HCT116 (cell line): Measurements from ENCODE around the gene FCRL5. TPM values are rescaled to one million over a fixed set of nuclear protein-coding genes. Genes with fewer than 3 reads are reported as not detected.

Source experiments
- ATAC-seq: fragments of 200-7000 bp; cut with Tn5 transposase; 2 replicates; pipeline ENCODE4 v1.9.1; 2020; ENCODE audit warnings: mild to moderate bottlenecking, moderate library complexity
- BruUV-seq: library from RNA; stranded (reverse); fragments of 400-500 nt; replicated peaks from 2 replicates; lab custom pipeline; 2021; lab: Mats Ljungman, UMichigan
- CTCF ChIA-PET: fragments of 300-600 bp; sonication (Branson Sonifier 250); formaldehyde crosslinking; loops from one replicate; lab custom pipeline; 2021; ENCODE audit warnings: antibody characterized with exemption; lab: Charles Lee
- POLR2A ChIA-PET: fragments of 300-600, 350-600 bp; sonication (Branson Sonifier 250); formaldehyde crosslinking; loops from one replicate; lab custom pipeline; 2021; ENCODE audit warnings: antibody characterized with exemption; lab: Charles Lee
- RAD21 ChIA-PET, 2 experiments: fragments of 300-600 bp; sonication (Branson Sonifier 250); formaldehyde crosslinking; loops; one replicate each; lab custom pipeline; 2023; ENCODE audit warnings: low total read pairs in 2 of 2; ENCODE audit not compliant: uncharacterized antibody in 2 of 2, unreplicated experiment in 2 of 2, low non-redundant PET in 1 of 2; lab: Charles Lee
- DNase-seq: peaks from one replicate; pipeline ENCODE4 v3.0.0-alpha.2; 2010; ENCODE audit warnings: low read depth, low spot score
- H2AFZ ChIP-seq: fragments of 200-600 bp; shearing (Covaris generic), sonication (generic); 2 replicates; pipeline ENCODE4 v1.6.1; 2017; ENCODE audit warnings: low read depth, mixed run types, mixed read lengths, antibody characterized with exemption, low read length; ENCODE audit not compliant: poor library complexity, severe bottlenecking
- H3K27ac ChIP-seq: 2 replicates; pipeline ENCODE4 v1.5.1; 2012; ENCODE audit warnings: low read depth, low read length
- H3K27me3 ChIP-seq: fragments of 200-600 bp; sonication (generic); 2 replicates; pipeline ENCODE4 v1.6.1; 2016; ENCODE audit warnings: mixed run types, low read length, mixed read lengths; ENCODE audit not compliant: insufficient read depth
- H3K36me3 ChIP-seq, 2 experiments: fragments of 200-500 bp in 1 of 2; fragments of 200-600 bp in 1 of 2; sonication (Bioruptor generic) in 1 of 2; sonication (generic) in 1 of 2; 2 replicates each; pipeline versions ENCODE4 v1.5.1 to v1.6.1; 2014 to 2016; ENCODE audit warnings: low read length in 2 of 2, inconsistent platforms in 1 of 2, mixed read lengths in 1 of 2, mixed run types in 1 of 2; ENCODE audit not compliant: insufficient read depth in 2 of 2, control insufficient read depth in 1 of 2
- H3K4me1 ChIP-seq, 2 experiments: fragments of 200-600 bp in 1 of 2; sonication (generic) in 1 of 2; 2 replicates each; pipeline versions ENCODE4 v1.5.1 to v1.6.1; 2012 to 2017; ENCODE audit warnings: low read length in 2 of 2, inconsistent platforms in 1 of 2, mild to moderate bottlenecking in 1 of 2, mixed read lengths in 1 of 2, mixed run types in 1 of 2, moderate library complexity in 1 of 2; ENCODE audit not compliant: insufficient read depth in 2 of 2, control insufficient read depth in 1 of 2
- H3K4me2 ChIP-seq: fragments of 200-600 bp; sonication (generic); 2 replicates; pipeline ENCODE4 v1.6.1; 2017; ENCODE audit warnings: mixed run types, low read length, mixed read lengths
- H3K4me3 ChIP-seq, 2 experiments: fragments of 200-600 bp in 1 of 2; sonication (generic) in 1 of 2; replicated peaks in 1 of 2; 2 replicates each; pipeline ENCODE4 v1.5.1; 2011 to 2016; ENCODE audit warnings: low read length in 2 of 2, control low read depth in 1 of 2, low read depth in 1 of 2, mild to moderate bottlenecking in 1 of 2, mixed read lengths in 1 of 2, mixed run types in 1 of 2
- H3K79me2 ChIP-seq: fragments of 200-600 bp; sonication (generic); 2 replicates; pipeline ENCODE4 v1.6.1; 2017; ENCODE audit warnings: mild to moderate bottlenecking, mixed run types, low read length, moderate library complexity, mixed read lengths; ENCODE audit not compliant: insufficient read depth
- H3K9ac ChIP-seq: fragments of 200-600 bp; sonication (generic); 2 replicates; pipeline ENCODE4 v1.6.1; 2016; ENCODE audit warnings: low read length, mixed read lengths
- H3K9me2 ChIP-seq: fragments of 200-600 bp; sonication (generic), shearing (Covaris generic); 2 replicates; pipeline ENCODE4 v1.6.1; 2017; ENCODE audit warnings: mixed run types, mild to moderate bottlenecking, moderate library complexity; ENCODE audit not compliant: insufficient read depth
- H3K9me3 ChIP-seq, 2 experiments: fragments of 200-500 bp in 1 of 2; fragments of 200-600 bp in 1 of 2; sonication (Bioruptor generic) in 1 of 2; sonication (generic) in 1 of 2; 2 replicates each; pipeline ENCODE4 v1.6.1; 2014 to 2017; ENCODE audit warnings: low read length in 2 of 2, mixed read lengths in 2 of 2, inconsistent platforms in 1 of 2, low read depth in 1 of 2, mild to moderate bottlenecking in 1 of 2, mixed run types in 1 of 2, moderate library complexity in 1 of 2; ENCODE audit not compliant: control insufficient read depth in 1 of 2, insufficient read depth in 1 of 2
- H4K20me1 ChIP-seq: fragments of 200-600 bp; sonication (generic), shearing (Covaris generic); 2 replicates; pipeline ENCODE4 v1.6.1; 2017; ENCODE audit warnings: mixed run types, mild to moderate bottlenecking, moderate library complexity; ENCODE audit not compliant: insufficient read depth
- CEBPB ChIP-seq: IDR thresholded peaks from 2 replicates; pipeline ENCODE4 v1.6.1; 2012; ENCODE audit warnings: low read depth
- ELF1 ChIP-seq: IDR thresholded peaks from 2 replicates; pipeline ENCODE4 v1.6.1; 2012; ENCODE audit warnings: low read depth, borderline replicate concordance
- EZH2phosphoT487 ChIP-seq: fragments of 200-600 bp; IDR thresholded peaks from 2 replicates; pipeline ENCODE4 v1.6.1; 2018; ENCODE audit warnings: antibody characterized with exemption, borderline replicate concordance
- TCF7L2 ChIP-seq: IDR thresholded peaks from 2 replicates; pipeline ENCODE4 v1.7.0; 2011; ENCODE audit warnings: borderline replicate concordance, inconsistent platforms; ENCODE audit not compliant: insufficient read depth, insufficient read length; ENCODE audit errors: extremely low read depth
- ZNF274 ChIP-seq: fragments of 200-500 bp; sonication (Bioruptor generic); IDR thresholded peaks from 2 replicates; pipeline ENCODE4 v1.6.1; 2014; ENCODE audit warnings: mild to moderate bottlenecking, low read depth, low read length, inconsistent platforms
- intact Hi-C: fragments of 100-400 bp; cut with micrococcal nuclease; formaldehyde crosslinking; loops from 2 replicates; pipeline ENCODE4 v1.10.0; 2022
- total RNA-seq: library from RNA; stranded (reverse); gene quantifications from one replicate; pipeline ENCODE4 v1.2.1, GENCODE V29; 2021; ENCODE audit not compliant: unreplicated experiment
- TF ChIP-seq, protein P1 (sequence below), 3 experiments: fragments of 200-600 bp in 1 of 3; sonication (generic) in 1 of 3; IDR thresholded peaks in 2 of 3; conservative IDR thresholded peaks in 1 of 3; 2 replicates each; pipeline ENCODE4 v1.5.1; 2012 to 2017; ENCODE audit warnings: low read depth in 2 of 3, low read length in 2 of 3, antibody characterized with exemption in 1 of 3, borderline replicate concordance in 1 of 3, control low read depth in 1 of 3, mild to moderate bottlenecking in 1 of 3, mixed read lengths in 1 of 3, mixed run types in 1 of 3, moderate library complexity in 1 of 3; ENCODE audit not compliant: insufficient read depth in 1 of 3
- TF ChIP-seq, protein P2 (sequence below): IDR thresholded peaks from 2 replicates; pipeline ENCODE4 v1.6.1; 2012; ENCODE audit warnings: low read depth

Gene FCRL5
- total RNA-seq, 1 experiment from 2014 or later = not detected

- H3K36me3 ChIP-seq = no peaks in the 10 kb centered on the region
- H4K20me1 ChIP-seq = no peaks in the 10 kb centered on the region
- no peak overlapping the region for H3K27ac ChIP-seq
- ChIA-PET CTCF (interaction anchor here (2.2 kb wide), 1 partner anchor 15 kb away, joined by 8 read pairs; no protein-coding TSS in a partner anchor), RAD21 (no interaction called here), POLR2A (no interaction called here)
- no peaks in the 10 kb centered on the region for H3K9me3 ChIP-seq
- H3K9me2 ChIP-seq = no peaks in the 10 kb centered on the region
- intact Hi-C loops = no loop called here
- no peak overlapping the region for H3K4me2 ChIP-seq
- ATAC-seq (no peak), DNase-seq (no peak)
- no TSS peak for BruUV-seq
- H3K27me3 ChIP-seq = peaks cover 35% of the 10 kb centered on the region
- H2AFZ ChIP-seq = no peak overlapping the region
- H3K9ac ChIP-seq = no peak overlapping the region
- H3K4me3 ChIP-seq = no peak overlapping the region
- no peaks in the 10 kb centered on the region for H3K4me1 ChIP-seq
- TF ChIP-seq EZH2phosphoT487 = no peak
- TF ChIP-seq TCF7L2 = no peak
- TF ChIP-seq CEBPB = no peak
- TF ChIP-seq, protein P1, sequence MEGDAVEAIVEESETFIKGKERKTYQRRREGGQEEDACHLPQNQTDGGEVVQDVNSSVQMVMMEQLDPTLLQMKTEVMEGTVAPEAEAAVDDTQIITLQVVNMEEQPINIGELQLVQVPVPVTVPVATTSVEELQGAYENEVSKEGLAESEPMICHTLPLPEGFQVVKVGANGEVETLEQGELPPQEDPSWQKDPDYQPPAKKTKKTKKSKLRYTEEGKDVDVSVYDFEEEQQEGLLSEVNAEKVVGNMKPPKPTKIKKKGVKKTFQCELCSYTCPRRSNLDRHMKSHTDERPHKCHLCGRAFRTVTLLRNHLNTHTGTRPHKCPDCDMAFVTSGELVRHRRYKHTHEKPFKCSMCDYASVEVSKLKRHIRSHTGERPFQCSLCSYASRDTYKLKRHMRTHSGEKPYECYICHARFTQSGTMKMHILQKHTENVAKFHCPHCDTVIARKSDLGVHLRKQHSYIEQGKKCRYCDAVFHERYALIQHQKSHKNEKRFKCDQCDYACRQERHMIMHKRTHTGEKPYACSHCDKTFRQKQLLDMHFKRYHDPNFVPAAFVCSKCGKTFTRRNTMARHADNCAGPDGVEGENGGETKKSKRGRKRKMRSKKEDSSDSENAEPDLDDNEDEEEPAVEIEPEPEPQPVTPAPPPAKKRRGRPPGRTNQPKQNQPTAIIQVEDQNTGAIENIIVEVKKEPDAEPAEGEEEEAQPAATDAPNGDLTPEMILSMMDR (IDR thresholded peaks at IDR 0.05 in 2 of 3, conservative IDR thresholded peaks at IDR 0.05 in 1 of 3; ENCODE audit: borderline replicate concordance in 1 of 3, insufficient read depth in 1 of 3, low read depth in 2 of 3, low read length in 2 of 3) = no peak
- no peak for TF ChIP-seq ELF1
- no peaks in the 10 kb centered on the region for H3K79me2 ChIP-seq
These were observed 43.0 kb upstream of the FCRL5 start for GRCh38 chr1:157595356-157595755.

DNA sequence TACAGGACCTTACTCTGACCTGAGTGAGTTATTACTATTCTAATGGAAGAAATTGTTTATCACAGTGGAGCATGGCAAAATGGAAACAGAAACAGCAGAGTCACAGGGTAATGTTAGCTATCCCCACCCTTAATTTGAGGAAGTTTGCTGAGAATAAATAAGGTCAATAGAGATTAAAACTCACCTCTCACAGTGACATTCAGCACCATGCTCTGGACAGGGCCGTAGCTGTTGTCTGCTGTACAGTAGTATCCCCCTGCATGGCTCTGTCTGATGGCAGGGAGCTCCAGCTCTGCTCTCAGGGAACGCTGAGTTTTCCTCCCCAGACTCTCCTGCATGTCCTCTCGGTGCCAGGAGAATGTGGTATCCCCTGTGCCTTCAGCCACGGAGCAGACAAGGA lies 33.7 kb upstream of the FCRL5 start:
- Histone ChIP-seq H3K79me2 (no peaks in the 10 kb centered on the region), H3K4me1 (no peaks in the 10 kb centered on the region), H3K27me3 (peaks cover 40% of the 10 kb centered on the region), H3K9me3 (no peaks in the 10 kb centered on the region), H3K4me2 (no peak overlapping the region), H4K20me1 (no peaks in the 10 kb centered on the region), H3K9me2 (no peaks in the 10 kb centered on the region), H3K27ac (no peak overlapping the region), H3K9ac (no peak overlapping the region), H2AFZ (no peak overlapping the region), H3K36me3 (no peaks in the 10 kb centered on the region), H3K4me3 (no peak overlapping the region)
- intact Hi-C loops = loop anchor here (10.0 kb wide), 1 partner anchor 539 kb away; a partner anchor contains a TSS
- RAD21 ChIA-PET = no interaction called here
- no peak for TF ChIP-seq ZNF274
- TF ChIP-seq, protein P2, sequence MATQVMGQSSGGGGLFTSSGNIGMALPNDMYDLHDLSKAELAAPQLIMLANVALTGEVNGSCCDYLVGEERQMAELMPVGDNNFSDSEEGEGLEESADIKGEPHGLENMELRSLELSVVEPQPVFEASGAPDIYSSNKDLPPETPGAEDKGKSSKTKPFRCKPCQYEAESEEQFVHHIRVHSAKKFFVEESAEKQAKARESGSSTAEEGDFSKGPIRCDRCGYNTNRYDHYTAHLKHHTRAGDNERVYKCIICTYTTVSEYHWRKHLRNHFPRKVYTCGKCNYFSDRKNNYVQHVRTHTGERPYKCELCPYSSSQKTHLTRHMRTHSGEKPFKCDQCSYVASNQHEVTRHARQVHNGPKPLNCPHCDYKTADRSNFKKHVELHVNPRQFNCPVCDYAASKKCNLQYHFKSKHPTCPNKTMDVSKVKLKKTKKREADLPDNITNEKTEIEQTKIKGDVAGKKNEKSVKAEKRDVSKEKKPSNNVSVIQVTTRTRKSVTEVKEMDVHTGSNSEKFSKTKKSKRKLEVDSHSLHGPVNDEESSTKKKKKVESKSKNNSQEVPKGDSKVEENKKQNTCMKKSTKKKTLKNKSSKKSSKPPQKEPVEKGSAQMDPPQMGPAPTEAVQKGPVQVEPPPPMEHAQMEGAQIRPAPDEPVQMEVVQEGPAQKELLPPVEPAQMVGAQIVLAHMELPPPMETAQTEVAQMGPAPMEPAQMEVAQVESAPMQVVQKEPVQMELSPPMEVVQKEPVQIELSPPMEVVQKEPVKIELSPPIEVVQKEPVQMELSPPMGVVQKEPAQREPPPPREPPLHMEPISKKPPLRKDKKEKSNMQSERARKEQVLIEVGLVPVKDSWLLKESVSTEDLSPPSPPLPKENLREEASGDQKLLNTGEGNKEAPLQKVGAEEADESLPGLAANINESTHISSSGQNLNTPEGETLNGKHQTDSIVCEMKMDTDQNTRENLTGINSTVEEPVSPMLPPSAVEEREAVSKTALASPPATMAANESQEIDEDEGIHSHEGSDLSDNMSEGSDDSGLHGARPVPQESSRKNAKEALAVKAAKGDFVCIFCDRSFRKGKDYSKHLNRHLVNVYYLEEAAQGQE = peak; percentile 12; the same call in 1 of the 2 replicates
- no TSS peak for BruUV-seq
- CTCF ChIA-PET = no interaction called here
- POLR2A ChIA-PET = no interaction called here
- ATAC-seq (no peak), DNase-seq (no peak)
